Adipose tissue (tissue), 3 donors: ENCODE results near the gene THSD4. TPM values are rescaled to one million over a fixed set of nuclear protein-coding genes. Genes with fewer than 3 reads are reported as not detected.
"Not testable (repeated sequence)": the region's sequence is repeated elsewhere in the genome, so short reads cannot be mapped to it uniquely, and the experiment has no call there.

ENCODE experiments used
- H3K27ac ChIP-seq: one replicate; pipeline ENCODE4 v1.5.1; 2013; ENCODE audit warnings: low read depth, low read length
- WGBS, 3 donors: extraction: QIAGEN DNeasy Blood & Tissue Kit; methylation state at CpG; one replicate each; pipeline ENCODE4 v1.1.7; 2013; 5-methylcytosine and 5-hydroxymethylcytosine counted together
- polyA plus RNA-seq, 3 donors: library from polyadenylated mRNA; stranded (reverse); fragments of 200-250 nt; gene quantifications; one replicate each; pipeline ENCODE4 v1.2.3, GENCODE V29; 2013
- donor health status: healthy with polysubstance abuse.
- donor health status: Bipolar disorder and iron deficiency.
- donor health status: healthy.

THSD4 gene
- polyA plus RNA-seq, 3 donors = 1.6 to 3.1 (median 2.4) TPM

DNA sequence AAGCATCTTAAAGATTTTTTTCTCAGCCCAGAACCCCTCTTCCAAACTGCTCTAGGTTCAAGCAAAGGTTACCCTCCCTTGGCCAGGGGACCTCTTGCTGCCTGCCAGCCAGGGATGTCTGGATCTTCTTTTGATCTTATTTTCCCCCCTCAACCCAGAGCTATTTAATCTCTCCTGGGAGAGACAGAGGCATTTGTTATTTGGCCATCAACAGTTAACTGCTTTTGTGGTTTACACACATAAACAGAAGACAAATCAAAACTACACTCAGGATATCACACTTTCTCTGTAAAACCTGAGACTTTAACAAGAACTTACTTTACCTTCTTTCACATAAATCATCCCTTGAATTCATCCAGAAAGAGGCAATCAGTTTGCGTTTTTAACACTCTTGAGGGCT, 272.5 kb downstream of the THSD4 start:
- 48 to 88% (median 63%) methylated on average over 1 of the region's 1 CpG for WGBS, 3 donors
- no peak overlapping the region for H3K27ac ChIP-seq

DNA sequence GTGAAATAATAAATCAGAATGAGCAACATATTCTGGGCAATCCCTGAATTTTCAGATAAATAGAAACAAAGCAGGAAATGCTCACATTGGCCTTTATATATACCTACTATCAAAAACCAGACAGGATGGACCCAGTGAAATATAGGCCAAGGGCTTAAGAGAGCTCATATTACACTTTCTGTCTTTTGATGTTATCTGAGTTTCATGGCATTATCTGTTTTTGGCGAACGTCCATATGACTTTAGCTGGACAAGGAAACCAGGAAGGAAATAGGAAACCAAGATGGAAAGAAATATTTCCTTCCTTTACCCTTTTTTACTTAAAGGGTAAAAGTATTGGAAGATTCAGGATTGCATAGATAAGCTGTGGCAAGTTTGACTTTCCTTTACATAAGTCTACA, 274.8 kb downstream of the THSD4 start:
- no peak overlapping the region for H3K27ac ChIP-seq
- 39 to 69% (median 52%) methylated on average over 2 of the region's 2 CpGs for WGBS, 3 donors

DNA sequence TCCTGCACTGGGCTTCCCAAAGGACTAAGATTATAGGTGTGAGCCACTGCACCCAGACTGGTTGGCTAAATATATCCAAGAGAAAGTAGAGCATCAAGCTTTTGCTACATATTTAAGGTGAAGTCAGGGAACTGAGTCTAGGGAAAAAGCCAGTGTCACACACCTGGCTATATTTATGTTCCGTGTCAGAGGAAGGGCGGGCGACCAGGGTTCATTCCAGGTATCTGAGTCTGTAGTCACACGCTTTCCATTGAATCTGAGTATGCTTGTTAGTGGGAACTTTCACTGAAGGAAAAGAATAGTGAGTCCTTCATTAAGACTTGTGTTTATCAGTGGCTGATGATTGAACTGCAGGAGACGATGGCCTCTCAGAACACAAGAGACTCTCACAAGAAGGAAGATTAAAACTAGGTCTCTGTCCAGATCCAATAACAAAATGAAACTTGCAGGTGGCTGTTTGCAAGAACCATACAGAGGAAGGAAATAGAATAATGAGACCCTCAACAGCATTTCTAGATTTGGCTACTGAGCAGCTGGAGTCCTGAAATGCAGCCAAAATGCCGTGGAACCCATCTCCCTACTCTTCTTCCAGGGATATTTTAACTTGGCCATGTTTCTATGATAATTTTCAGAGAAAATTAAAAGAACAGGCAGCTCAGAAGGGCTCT, 276.3 kb downstream of the THSD4 start:
- H3K27ac ChIP-seq = no peak overlapping the region
- 36 to 74% (median 68%) methylated on average over 6 of the region's 6 CpGs for WGBS, 3 donors

- 71 to 84% (median 75%) methylated on average over 11 of the region's 11 CpGs for WGBS, 3 donors
- no peak overlapping the region for H3K27ac ChIP-seq
Measured at GRCh38 chr15:71392861-71393283, 277.6 kb downstream of the THSD4 start.

DNA sequence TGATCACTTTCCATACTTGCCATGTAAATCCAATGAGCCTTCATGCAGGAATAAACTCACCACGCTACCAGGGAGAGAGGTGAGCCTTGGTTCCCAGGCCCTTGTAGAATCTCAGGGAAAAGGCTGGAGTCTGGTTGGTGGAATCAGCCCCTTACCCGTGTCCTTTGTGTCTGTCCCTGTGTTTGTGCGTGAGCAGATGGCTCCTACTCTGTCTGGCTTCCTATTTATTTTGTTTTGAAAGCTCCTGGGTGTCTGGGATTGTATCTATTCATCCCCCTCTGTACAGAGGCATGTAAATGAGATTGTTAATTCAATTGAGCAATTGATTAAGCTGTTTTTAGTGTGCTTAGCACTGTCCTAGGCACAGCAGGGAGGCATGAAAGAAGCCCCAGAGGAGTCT, 278.1 kb downstream of the THSD4 start:
- H3K27ac ChIP-seq = no peak overlapping the region
- 89 to 96% (median 94%) methylated on average over 3 of the region's 3 CpGs for WGBS, 3 donors

DNA sequence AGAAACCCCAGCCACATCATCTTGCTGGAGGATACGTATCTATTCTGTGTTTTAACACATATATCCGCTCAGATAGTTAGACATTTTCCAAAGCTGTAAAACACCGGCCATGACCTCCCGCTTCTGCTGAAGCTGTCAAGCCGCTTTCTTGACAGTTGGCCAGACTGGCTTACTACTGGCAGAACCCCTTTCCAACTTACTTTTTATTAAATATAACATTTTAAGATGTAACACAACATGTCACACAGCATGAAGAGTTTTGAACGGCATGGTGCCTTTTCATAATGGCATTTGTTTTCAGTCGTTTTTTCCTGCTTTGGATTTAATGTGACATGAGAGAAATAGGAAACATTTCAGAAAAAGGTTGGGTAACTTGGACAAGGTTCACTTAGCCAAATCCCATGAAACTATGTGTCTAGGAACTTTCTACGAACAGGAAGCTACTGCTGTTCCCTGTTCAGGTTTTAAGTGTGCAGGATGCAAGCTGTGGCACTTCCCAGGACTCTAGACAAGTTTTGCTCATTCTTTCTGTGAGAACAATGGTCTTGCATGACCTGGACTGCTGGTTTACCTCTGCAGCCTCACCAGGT, 281.4 kb downstream of the THSD4 start:
- 63 to 67% (median 65%) methylated on average over 8 of the region's 8 CpGs for WGBS, 3 donors
- no peak overlapping the region for H3K27ac ChIP-seq

DNA sequence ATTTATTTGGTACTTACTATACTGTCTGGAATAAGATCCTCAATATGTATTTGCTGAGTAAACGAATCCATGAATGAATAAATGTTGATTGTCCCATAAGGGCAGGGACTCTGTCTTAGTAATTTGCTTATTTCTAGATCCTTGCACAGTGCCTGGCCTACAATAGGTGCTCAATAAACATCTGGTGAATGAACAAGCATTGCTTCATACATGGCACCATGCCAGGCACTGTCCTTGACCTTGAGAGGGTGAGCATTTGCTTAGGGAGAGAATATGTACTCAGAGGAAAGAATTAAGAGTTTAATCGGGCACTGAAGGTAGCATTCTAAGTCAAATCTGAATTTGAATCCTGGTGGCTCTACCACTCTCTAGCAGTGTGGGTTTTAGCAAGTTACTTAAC, 282.1 kb downstream of the THSD4 start:
- no peak overlapping the region for H3K27ac ChIP-seq
- 50 to 83% (median 83%) methylated on average over 2 of the region's 2 CpGs for WGBS, 3 donors

GRCh38 chr15:71400294-71400693, 285.0 kb downstream of the THSD4 start:
- no peak overlapping the region for H3K27ac ChIP-seq
- WGBS, 3 donors = 55 to 71% (median 57%) methylated on average over 3 of the region's 3 CpGs

DNA sequence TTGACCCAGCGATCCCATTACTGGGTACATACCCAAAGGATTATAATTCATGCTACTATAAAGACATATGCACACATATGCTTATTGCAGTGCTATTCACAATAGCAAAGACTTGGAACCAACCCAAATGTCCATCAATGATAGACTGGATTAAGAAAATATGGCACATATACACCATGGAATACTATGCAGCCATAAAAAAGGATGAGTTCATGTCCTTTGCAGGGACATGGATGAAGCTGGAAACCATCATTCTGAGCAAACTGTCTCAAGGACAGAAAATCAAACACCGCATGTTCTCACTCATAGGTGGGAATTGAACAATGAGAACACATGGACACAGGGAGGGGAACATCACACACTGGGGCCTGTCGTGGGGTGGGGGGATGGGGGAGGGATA, 286.5 kb downstream of the THSD4 start:
- 94 to 98% (median 98%) methylated on average over 3 of the region's 3 CpGs for WGBS, 3 donors
- H3K27ac ChIP-seq = not testable (repeated sequence)

DNA sequence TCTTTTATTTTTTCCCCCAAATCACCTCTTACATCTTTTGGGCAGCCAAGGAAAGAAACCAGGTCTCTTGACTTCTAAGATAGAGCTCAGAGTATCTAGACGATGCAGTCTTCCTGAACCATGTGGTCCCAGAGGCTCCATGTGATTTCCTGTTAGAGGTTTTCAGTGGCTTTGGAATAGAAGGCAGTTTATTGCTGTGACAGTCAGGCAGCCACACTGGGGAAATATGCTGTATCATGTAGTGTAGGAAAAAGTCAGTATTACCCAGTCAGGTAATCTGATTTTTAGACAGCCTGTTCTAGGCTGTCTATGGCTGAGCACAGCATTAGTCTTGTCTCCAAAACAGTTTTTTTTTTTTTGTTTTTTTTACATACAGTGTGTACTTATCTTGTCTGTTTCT, 294.3 kb downstream of the THSD4 start:
- H3K27ac ChIP-seq = no peak overlapping the region
- 13 to 66% (median 13%) methylated on average over 1 of the region's 1 CpG for WGBS, 3 donors

GRCh38 chr15:71410347-71410746, 295.1 kb downstream of the THSD4 start:
- 87 to 90% (median 89%) methylated on average over 6 of the region's 6 CpGs for WGBS, 3 donors
- no peak overlapping the region for H3K27ac ChIP-seq

- no peak overlapping the region for H3K27ac ChIP-seq
- 63 to 65% (median 64%) methylated on average over 16 of the region's 16 CpGs for WGBS, 3 donors
Measured at GRCh38 chr15:71411538-71412482, 296.5 kb downstream of the THSD4 start.

DNA sequence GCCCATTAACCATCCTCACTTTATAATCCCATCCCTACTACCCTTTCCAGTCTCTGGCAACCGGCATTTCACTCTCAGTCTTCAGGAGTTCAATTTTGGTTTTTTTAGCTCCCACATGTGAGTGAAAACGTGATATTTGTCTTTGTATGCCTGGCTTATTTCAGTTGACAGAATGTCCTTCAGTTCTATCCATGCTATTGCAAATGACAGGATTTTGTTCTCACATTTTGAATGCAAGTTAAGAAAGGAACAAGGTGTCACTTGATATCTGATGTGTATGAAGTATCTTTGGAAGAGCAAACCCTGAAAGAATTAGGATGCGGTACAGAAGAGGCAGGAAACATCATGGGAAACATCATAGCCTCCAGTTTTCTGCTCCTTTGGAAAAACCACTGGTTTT, 298.1 kb downstream of the THSD4 start:
- no peak overlapping the region for H3K27ac ChIP-seq
- 90 to 93% (median 91%) methylated on average over 3 of the region's 3 CpGs for WGBS, 3 donors

GRCh38 chr15:71414853-71415252, 299.6 kb downstream of the THSD4 start:
- H3K27ac ChIP-seq = no peak overlapping the region
- WGBS, 3 donors = 34 to 97% (median 94%) methylated on average over 2 of the region's 2 CpGs

DNA sequence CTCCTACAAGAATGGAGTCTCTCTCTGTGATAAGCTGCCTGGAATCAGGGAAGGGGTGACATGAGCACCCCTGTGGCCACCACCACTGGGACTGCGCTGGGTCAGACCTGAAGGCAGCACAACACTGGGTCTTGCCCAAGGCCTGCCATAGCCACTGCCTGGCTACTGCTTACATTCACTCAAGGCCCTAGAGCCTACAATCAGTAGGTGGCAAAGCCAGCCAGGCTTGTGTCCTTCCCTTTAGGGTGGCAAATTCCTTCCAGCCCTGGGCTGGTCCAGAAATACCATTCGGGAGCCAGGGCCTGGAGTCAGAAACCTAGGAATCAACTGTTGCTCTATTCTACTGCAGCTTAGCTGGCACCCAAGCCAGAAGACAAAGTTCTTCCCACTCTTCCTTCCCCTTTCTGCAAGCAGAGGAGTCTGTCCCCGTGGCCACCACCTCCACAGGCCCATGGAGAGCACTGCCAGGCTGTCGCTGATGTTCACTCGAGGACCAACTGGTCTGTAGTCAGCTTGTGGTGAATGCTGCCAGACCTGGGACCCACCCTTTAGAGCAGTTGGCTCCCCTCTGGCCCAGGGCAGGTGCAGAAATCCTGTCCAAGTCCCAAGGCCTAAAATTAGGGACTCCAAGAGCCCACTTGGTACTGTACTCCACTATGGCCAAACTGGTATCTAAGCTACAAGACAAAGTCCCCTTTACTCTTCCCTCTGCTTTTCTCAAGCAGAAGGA, 307.4 kb downstream of the THSD4 start:
- WGBS, 3 donors = 85 to 94% (median 88%) methylated on average over 5 of the region's 5 CpGs
- H3K27ac ChIP-seq = no peak overlapping the region

DNA sequence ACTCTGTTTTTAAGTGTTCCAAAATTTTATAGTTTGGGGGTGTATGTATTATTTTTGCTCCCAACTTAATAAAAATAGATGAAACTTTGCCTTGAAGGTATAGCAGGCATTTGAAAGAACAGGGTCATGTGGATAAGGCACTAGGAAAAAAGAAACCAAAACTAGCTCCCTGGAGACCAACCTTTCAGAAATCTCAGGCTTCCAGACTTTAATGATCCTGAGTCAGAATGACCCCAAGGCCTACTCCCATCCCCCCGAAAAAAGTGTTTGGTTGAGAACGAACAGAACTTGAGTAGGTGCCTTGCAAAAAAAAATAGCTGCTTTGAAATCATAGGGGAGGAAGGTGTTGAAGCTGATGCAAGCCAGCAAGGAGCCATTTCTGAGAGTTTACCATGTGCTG, 309.5 kb downstream of the THSD4 start:
- H3K27ac ChIP-seq = no peak overlapping the region
- 77 to 87% (median 80%) methylated on average over 2 of the region's 2 CpGs for WGBS, 3 donors

DNA sequence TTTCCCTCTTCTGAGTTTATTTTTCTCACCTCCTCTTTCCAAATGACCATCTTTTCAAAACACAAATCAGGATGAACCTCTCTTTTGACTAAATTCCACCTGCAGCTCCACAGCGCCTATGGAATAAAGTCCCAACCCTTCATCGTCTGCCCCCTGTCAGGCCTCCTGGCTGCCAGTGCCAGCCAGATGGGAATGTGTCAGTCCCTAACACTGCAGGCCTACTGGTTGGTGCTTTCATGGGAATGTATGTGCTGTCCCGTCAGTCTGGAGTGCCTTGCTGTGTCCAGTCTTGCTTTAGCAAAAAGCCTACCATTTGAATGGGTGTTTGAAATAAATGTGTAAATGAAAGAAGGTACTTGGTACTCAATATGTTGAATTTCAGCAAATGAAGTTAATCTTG, 310.1 kb downstream of the THSD4 start:
- H3K27ac ChIP-seq = no peak overlapping the region
- 92 to 96% (median 92%) methylated on average over 3 of the region's 3 CpGs for WGBS, 3 donors

GRCh38 chr15:71426792-71427191, 311.5 kb downstream of the THSD4 start:
- no peak overlapping the region for H3K27ac ChIP-seq
- WGBS, 3 donors = 85 to 95% (median 85%) methylated on average over 2 of the region's 2 CpGs

GRCh38 chr15:71430782-71431181, 315.5 kb downstream of the THSD4 start:
- 84 to 95% (median 94%) methylated on average over 2 of the region's 2 CpGs for WGBS, 3 donors

More at GRCh38 chr15:71430782-71431181, 315.5 kb downstream of the THSD4 start:
- H3K27ac ChIP-seq = no peak overlapping the region
